Activated T-cell treated with anti-CD3 and anti-CD28 coated beads, Interleukin-2, amount 50 U/mL, for 4 hours (primary cell): ENCODE data around the gene CNPY4. TPM values are rescaled to one million over a fixed set of nuclear protein-coding genes. Genes with fewer than 3 reads are reported as not detected.
A peak's percentile ranks its signal among the peaks of the same experiment; 100 is the strongest.
"Not testable (repeated sequence)": the region's sequence is repeated elsewhere in the genome, so short reads cannot be mapped to it uniquely, and the experiment has no call there.

Source experiments
- ATAC-seq, 2 donors: fragments of 200-7000 bp; cut with Tn5 transposase; one replicate each; pipeline ENCODE4 v1.10.0; 2021
- DNase-seq: peaks from one replicate; pipeline ENCODE4 v3.0.0-alpha.2; 2020
- H3K27me3 Mint-ChIP-seq: one replicate; pipeline ENCODE4 v1.8.0; 2021; ENCODE audit warnings: low read depth, mixed read lengths
- H3K36me3 Mint-ChIP-seq: one replicate; pipeline ENCODE4 v1.8.0; 2022; ENCODE audit warnings: mixed read lengths; ENCODE audit not compliant: insufficient read depth
- H3K4me1 Mint-ChIP-seq: one replicate; pipeline ENCODE4 v1.8.0; 2021; ENCODE audit warnings: low read depth, mixed read lengths
- H3K4me3 Mint-ChIP-seq: one replicate; pipeline ENCODE4 v1.8.0; 2021; ENCODE audit warnings: mild to moderate bottlenecking, moderate library complexity, mixed read lengths
- H3K9me3 Mint-ChIP-seq: one replicate; pipeline ENCODE4 v1.8.0; 2021; ENCODE audit warnings: mixed read lengths
- total RNA-seq, 3 donors: library from RNA; stranded (reverse); gene quantifications; one replicate each; pipeline ENCODE4 v1.2.1, GENCODE V29; 2021

Gene CNPY4
- total RNA-seq, 3 donors from 2014 or later: 6.6 to 8.6 (median 7.6) TPM

DNA sequence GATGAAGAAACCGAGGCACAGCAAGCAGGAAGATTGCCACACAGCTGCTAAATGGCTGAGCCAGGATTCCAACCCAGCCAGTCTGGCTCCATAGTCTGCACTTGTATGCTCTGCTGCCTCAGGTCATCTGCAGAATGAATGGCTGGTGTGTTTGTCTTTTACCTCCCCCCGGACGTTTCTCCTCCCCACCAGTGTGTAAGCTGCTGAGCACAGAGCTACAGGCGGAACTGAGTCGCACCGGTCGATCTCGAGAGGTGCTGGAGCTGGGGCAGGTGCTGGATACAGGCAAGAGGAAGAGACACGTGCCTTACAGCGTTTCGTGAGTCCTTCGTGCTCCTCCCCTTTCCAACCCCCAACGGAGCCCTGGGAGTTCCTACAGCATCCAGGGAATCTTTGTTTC is 2.6 kb downstream of the CNPY4 start:
- H3K4me3 Mint-ChIP-seq: no peak overlapping the region
- no peak for DNase-seq
- H3K9me3 Mint-ChIP-seq: no peaks in the 10 kb centered on the region
- no peaks in the 10 kb centered on the region for H3K27me3 Mint-ChIP-seq
- H3K4me1 Mint-ChIP-seq: peaks cover 42% of the 10 kb centered on the region
- H3K36me3 Mint-ChIP-seq: peaks cover 2% of the 10 kb centered on the region
- ATAC-seq: no peak

DNA sequence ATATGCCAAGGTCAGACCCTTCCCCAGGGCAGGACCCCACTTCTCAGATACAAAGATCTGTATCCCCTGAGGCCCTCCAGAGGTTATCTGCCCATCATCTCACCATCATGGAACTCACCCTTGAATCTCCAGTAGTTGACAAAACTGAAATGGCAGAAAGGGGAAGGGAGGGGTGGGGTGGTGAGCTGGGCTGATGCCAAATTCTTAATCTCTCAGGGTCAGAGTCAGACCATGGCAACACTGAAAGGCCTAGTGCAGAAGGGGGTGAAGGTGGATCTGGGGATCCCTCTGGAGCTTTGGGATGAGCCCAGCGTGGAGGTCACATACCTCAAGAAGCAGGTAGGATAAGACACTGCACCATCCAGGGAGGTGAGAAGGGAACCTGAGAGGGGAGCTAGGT is 3.1 kb downstream of the CNPY4 start:
- DNase-seq (no peak), ATAC-seq (no peak)
- H3K4me1 Mint-ChIP-seq: peaks cover 42% of the 10 kb centered on the region
- no peaks in the 10 kb centered on the region for H3K9me3 Mint-ChIP-seq
- H3K36me3 Mint-ChIP-seq: peaks cover 2% of the 10 kb centered on the region
- no peak overlapping the region for H3K4me3 Mint-ChIP-seq
- H3K27me3 Mint-ChIP-seq: no peaks in the 10 kb centered on the region

- Mint-ChIP-seq H3K27me3 (no peaks in the 10 kb centered on the region), H3K4me1 (peaks cover 39% of the 10 kb centered on the region), H3K36me3 (peaks cover 2% of the 10 kb centered on the region), H3K4me3 (peak overlapping the region; percentile 13), H3K9me3 (no peaks in the 10 kb centered on the region)
- no peak for ATAC-seq
- DNase-seq: no peak
Measured at GRCh38 chr7:100124301-100125230, 5.1 kb downstream of the CNPY4 start.

DNA sequence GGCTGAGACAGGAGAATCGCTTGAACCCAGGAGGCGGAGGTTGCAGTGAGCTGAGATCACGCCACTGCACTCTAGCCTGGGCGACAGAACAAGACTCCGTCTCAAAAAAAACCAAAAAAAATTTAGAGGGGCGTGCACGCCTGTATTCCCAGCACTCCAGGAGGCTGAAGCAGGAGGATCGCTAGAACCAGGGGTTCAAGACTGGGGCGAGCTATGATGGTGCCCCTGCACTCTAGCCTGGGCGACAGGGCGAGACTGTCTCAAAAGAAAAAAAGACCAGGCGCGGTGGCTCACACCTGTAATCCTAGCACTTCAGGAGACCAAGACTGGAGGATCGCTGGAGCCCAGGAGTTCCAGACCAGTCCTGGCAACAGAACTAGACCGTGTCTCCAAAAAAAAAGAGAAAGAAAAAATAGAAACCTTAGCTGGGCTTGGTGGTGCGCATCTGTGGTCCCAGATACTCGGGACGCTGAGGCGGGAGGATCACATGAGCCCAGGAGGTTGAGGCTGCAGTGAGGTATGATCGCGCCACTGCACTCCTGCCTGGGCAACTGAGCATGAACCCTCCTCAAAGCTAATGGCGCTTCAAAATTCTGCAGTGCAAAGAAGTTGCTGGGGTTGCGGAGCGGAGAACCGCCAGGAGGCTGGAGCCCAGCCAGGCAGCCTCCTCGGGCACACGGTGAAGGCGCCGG is 7.0 kb downstream of the CNPY4 start:
- Mint-ChIP-seq H3K9me3 (no peaks in the 10 kb centered on the region), H3K4me3 (peak overlapping the region; percentile 99), H3K4me1 (peaks cover 33% of the 10 kb centered on the region), H3K36me3 (peaks cover 2% of the 10 kb centered on the region), H3K27me3 (no peaks in the 10 kb centered on the region)
- DNase-seq: no peak
- peak in 1 of 2 donors; percentile 0 for ATAC-seq

GRCh38 chr7:100126931-100127865 is 7.8 kb downstream of the CNPY4 start, which contains the start of gene MBLAC1:
MBLAC1 (plus strand) TSS chr7:100126967; CDS start chr7:100127396, 429 bp downstream.
- peaks cover 31% of the 10 kb centered on the region for H3K4me1 Mint-ChIP-seq
- peak; percentile 81 to 82 for ATAC-seq

DNA sequence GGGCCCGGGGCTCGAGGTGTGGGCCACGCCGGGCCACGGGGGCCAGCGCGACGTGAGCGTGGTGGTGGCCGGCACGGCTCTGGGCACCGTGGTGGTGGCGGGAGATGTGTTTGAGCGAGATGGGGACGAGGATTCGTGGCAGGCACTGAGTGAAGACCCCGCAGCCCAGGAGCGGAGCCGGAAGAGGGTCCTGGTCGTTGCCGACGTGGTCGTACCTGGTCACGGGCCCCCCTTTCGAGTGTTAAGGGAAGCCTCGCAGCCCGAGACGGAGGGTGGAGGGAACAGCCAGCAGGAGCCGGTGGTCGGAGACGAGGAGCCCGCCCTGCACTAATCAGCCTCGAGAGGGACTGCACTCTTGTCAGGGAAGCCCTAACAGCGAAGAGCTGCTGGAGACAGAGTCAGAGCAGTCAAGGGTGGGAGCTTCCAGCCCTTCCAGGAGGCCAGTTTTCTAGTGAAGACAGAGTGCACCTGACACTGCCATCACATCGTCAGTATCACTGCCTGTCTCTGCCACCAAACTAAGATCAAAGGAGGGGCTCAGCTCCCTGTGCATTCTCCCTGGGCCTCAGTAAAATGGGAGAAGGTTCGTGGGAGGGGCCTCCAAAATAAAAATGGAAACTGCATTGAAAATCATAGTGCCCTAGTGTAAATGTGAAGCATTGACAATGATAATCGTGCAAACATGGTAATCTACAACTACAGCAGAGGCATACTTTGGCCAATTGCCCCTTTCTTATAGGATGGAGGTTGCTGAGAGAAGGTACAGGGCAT is 8.6 kb downstream of the CNPY4 start:
- Mint-ChIP-seq H3K9me3 (no peaks in the 10 kb centered on the region), H3K4me1 (peaks cover 36% of the 10 kb centered on the region), H3K36me3 (no peaks in the 10 kb centered on the region), H3K27me3 (no peaks in the 10 kb centered on the region), H3K4me3 (peak overlapping the region; percentile 78)
- ATAC-seq (no peak), DNase-seq (no peak)

More at GRCh38 chr7:100126931-100127865, 7.8 kb downstream of the CNPY4 start, which contains the start of gene MBLAC1:
- Mint-ChIP-seq H3K4me3 (peak within 1 kb of the TSS; percentile 99), H3K9me3 (no peaks in the 10 kb centered on the region), H3K36me3 (peaks cover 2% of the 10 kb centered on the region), H3K27me3 (no peaks in the 10 kb centered on the region)
- peak; percentile 88 for DNase-seq

DNA sequence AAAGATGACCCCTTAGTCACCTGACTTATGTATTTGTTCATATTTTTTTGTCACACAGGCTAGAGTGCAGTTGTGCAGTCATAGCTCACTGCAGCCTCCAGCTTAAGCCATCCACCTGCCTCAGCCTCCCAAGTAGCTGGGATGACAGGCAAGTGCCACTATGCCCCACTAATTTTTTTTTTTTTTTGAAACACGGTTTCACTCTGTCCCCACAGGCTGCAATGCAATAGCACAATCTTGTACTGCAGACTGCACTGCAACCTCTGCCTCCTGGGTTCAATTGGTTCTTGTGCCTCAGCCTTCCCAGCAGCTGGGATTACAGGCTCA is 9.2 kb downstream of the CNPY4 start:
- no peaks in the 10 kb centered on the region for H3K27me3 Mint-ChIP-seq
- peak overlapping the region; percentile 78 for H3K4me3 Mint-ChIP-seq
- ATAC-seq: no peak
- H3K36me3 Mint-ChIP-seq: no peaks in the 10 kb centered on the region
- H3K9me3 Mint-ChIP-seq: no peaks in the 10 kb centered on the region
- no peak for DNase-seq
- peaks cover 36% of the 10 kb centered on the region for H3K4me1 Mint-ChIP-seq

DNA sequence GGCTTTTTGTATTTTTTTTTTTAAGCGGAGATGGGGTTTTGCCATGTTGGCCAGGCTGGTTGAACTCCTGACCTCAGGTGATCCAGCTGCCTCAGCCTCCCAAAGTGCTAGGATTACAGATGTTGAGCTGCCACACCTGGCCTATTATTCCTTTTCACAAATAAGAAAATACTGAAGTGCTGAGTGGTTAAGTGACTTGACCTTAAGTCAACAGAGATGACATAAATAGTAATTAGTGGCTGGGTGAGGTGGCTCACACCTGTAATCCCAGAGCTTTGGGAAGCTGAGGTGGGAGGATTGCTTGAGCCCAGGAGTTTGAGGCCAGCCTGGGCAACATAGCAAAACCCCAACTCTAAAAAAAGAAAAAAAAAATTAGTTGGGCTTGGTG is 10.8 kb downstream of the CNPY4 start:
- not testable (repeated sequence) for H3K36me3 Mint-ChIP-seq, H3K27me3 Mint-ChIP-seq, ATAC-seq, H3K4me3 Mint-ChIP-seq, H3K9me3 Mint-ChIP-seq, DNase-seq
- H3K4me1 Mint-ChIP-seq: peaks cover 27% of the 10 kb centered on the region

DNA sequence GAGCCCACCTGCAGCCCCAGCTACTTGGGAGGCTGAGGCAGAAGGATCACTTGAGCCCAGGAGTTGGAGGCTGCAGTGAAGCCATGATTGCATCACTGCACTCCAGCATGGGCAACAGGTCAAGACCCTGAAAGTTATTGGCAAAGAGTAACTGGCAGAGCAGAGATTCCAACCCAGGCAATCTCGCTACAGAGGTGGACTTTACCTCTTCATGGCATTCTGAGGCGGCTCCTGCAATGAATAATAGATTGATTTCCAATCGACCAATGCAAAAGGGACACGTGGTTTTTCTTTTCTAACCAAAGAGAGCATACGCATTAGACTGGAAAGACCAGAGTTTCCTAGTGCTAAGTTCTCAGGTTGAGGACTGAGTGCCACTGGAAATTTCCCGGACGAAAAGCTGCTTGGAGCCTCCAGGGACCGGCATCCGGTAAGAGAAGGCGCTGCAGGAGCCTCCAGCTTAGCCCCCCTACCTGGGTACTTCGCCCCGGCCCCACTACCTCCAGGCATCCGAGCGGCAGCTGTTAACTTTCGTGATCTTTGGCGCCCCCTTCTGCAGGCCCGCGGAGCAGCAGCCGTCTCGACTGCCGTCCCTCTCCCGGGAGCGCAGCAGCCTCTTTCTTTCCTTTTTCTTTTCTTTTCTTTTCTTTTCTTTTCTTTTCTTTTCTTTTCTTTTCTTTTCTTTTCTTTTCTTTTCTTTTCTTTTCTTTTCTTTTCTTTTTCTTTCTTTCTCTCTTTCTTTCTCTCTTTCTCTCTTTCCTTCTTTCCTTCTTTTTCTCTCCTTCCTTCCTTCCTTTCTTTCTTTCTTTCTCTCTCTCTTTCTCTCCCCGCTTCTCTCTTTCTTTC is 11.4 kb downstream of the CNPY4 start:
- H3K4me3 Mint-ChIP-seq: no peak overlapping the region
- peaks cover 22% of the 10 kb centered on the region for H3K4me1 Mint-ChIP-seq
- no peaks in the 10 kb centered on the region for H3K27me3 Mint-ChIP-seq
- no peak for ATAC-seq
- no peaks in the 10 kb centered on the region for H3K36me3 Mint-ChIP-seq
- no peaks in the 10 kb centered on the region for H3K9me3 Mint-ChIP-seq
- peak; percentile 88 for DNase-seq

GRCh38 chr7:100132126-100132525 is 12.7 kb downstream of the CNPY4 start:
- Mint-ChIP-seq H3K36me3 (no peaks in the 10 kb centered on the region), H3K27me3 (no peaks in the 10 kb centered on the region), H3K4me1 (peaks cover 14% of the 10 kb centered on the region), H3K9me3 (no peaks in the 10 kb centered on the region), H3K4me3 (no peak overlapping the region)
- ATAC-seq (no peak), DNase-seq (no peak)

DNA sequence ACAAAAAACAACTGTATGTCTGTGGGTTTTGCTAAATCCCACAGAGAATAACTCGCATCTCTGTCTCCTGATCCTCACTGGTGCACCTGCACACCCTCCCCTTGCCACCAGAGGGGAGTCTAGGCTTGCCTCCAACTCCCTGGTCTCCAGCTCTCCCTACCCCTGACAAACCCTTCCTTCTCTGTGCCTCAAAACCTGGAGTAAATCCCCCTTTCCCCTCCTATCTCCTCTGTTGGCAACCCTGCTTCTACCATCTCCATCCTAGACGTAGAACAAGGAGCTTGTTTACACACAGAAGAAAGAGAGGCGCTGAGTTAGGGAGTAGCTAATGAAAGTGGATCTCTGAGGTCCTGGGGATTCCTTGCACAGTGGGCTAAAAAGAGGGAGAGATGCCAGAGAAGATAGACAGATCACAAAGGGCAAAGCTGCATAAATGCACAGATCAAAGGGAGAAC is 13.3 kb downstream of the CNPY4 start:
- peak; percentile 61 for DNase-seq
- peak; percentile 76 to 86 for ATAC-seq
- no peaks in the 10 kb centered on the region for H3K36me3 Mint-ChIP-seq
- no peak overlapping the region for H3K4me3 Mint-ChIP-seq
- H3K27me3 Mint-ChIP-seq: no peaks in the 10 kb centered on the region
- peaks cover 16% of the 10 kb centered on the region for H3K4me1 Mint-ChIP-seq
- no peaks in the 10 kb centered on the region for H3K9me3 Mint-ChIP-seq

DNA sequence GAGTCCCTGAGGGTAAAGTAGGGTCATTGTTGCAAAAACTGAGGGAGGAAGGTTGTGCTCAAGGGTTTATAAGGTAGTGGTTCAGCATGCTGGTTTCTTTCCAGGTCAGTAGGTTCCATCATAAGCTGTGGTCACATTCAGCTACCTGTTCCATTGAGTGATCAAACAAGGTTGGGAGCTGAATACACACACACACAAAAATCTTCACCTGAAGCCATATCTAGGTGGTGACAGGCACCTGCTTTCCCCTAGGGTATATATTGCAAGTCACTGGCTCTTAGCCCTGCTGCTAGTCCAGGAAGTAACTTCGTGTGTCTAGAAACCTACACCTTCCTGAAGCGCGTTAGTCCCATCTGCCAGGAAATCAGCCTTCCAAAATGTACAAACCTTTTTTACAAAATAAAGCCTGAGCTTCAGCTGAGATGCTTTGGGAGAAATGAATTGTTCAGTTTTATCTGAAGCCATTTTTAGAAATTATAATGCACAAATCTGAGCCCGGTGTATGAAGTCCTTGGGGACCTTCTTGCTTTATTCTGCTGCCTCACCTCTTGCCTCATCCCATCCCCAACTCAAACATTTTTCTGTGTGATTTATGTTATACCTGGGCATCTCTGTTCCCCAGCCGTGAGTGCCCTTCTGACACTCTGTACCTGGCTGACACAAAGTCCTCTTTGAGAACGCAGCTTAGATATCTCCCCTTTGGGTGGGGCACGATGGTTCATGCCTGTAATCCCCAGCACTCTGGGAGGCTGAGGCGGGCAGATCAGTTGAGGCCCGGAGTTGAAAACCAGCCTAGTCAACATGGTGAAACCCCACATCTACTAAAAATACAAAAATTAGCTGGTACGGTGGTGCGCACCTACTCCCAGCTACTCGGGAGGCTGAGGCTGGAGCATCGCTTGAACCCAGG is 18.7 kb downstream of the CNPY4 start:
- no peak for DNase-seq
- no peaks in the 10 kb centered on the region for H3K9me3 Mint-ChIP-seq
- no peak overlapping the region for H3K4me3 Mint-ChIP-seq
- no peak for ATAC-seq
- H3K36me3 Mint-ChIP-seq: no peaks in the 10 kb centered on the region
- H3K4me1 Mint-ChIP-seq: peaks cover 9% of the 10 kb centered on the region
- no peaks in the 10 kb centered on the region for H3K27me3 Mint-ChIP-seq
